H54 (cell line): Measurements from ENCODE around the gene MAP1LC3B2.

Experiments used
- DNase-seq: peaks from one replicate; pipeline ENCODE4 v3.0.0; 2011; ENCODE audit warnings: low spot score, mixed read lengths; ENCODE audit not compliant: insufficient read length
- FAIRE-seq: peaks from 3 replicates; lab custom pipeline; 2011; peaks lifted over from hg19 to GRCh38; lab: Jason Lieb, UNC
- POLR2A ChIP-seq: IDR thresholded peaks from 2 replicates; pipeline ENCODE4 v1.6.1; 2011; ENCODE audit warnings: low read depth, mild to moderate bottlenecking, low read length

Gene MAP1LC3B2

DNA sequence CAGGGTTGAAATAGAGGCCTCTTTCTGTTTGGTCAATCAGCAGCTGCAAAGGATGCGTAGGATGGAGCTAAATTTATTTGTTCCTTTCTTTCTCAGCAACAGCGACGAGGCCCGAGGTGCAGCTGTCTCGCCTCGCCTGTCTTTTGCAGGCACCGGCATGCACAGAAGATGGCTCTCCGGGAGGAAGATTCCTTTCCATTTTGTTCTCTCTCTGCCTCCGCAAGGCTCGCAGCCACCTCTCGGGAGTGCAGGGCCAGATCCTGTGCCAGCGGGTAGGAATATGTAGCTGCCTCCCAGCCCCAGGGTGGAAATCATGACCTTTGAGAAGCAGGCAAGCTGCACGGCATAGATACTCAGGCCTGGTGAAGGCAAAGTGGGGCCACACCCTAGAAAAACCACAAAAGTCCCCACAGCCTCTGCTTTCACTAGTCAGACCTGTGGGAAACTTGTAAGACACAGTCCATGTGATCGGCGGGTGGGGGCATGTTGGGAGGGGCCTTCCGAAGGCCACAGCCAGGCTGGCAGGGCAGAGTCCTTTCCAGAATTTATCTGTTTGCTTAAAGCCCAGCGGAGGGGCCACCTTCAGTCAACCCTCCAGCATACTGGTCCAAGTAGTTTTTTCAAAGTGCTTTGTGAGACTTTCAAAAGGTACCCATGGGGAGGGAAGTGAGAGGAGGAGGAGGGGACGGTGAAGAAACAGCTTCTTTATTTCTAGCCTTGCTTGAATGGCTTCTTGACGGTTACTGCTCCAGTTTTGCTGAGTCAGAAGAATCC, at the start of gene MAP1LC3B2:
Gene MAP1LC3B2 (plus strand): TSS at position 220 of the 774 bp plus-strand sequence. CDS start 16,562 bp downstream, outside the sequence.
- peak; percentile 90 for FAIRE-seq
- DNase-seq, result peak; percentile 83
- TF ChIP-seq POLR2A, result no peak

- DNase-seq (no peak), FAIRE-seq (no peak)
- no peak for TF ChIP-seq POLR2A
Measured at GRCh38 chr12:116513944-116514343, 45.2 kb upstream of the MAP1LC3B2 start.

- FAIRE-seq (no peak), DNase-seq (no peak)
- TF ChIP-seq POLR2A, result no peak
Measured at GRCh38 chr12:116515684-116516083, 43.5 kb upstream of the MAP1LC3B2 start.

DNA sequence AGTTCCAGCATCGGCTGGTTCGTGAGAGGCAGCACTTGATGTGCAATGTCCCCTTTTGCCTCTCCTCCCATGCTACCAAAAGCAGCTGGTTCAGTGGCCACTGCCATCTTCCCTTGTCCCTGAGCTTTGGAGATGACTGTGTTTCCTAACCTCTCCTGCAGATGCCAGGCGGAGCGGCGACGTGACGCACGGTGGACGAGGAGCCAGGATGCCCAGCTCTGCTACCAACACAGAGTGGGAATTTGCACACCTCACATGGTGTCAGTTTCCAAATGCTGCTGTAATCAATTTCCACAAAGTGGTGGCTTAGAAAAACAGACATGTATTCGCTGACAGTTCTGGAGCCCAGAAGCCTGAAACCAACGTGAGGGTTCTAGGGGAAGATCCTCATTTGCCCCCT, 42.5 kb upstream of the MAP1LC3B2 start:
- DNase-seq, result no peak
- TF ChIP-seq POLR2A, result no peak
- FAIRE-seq, result no peak

GRCh38 chr12:116517431-116518045, 41.6 kb upstream of the MAP1LC3B2 start:
- DNase-seq, result no peak
- no peak for TF ChIP-seq POLR2A
- no peak for FAIRE-seq

DNA sequence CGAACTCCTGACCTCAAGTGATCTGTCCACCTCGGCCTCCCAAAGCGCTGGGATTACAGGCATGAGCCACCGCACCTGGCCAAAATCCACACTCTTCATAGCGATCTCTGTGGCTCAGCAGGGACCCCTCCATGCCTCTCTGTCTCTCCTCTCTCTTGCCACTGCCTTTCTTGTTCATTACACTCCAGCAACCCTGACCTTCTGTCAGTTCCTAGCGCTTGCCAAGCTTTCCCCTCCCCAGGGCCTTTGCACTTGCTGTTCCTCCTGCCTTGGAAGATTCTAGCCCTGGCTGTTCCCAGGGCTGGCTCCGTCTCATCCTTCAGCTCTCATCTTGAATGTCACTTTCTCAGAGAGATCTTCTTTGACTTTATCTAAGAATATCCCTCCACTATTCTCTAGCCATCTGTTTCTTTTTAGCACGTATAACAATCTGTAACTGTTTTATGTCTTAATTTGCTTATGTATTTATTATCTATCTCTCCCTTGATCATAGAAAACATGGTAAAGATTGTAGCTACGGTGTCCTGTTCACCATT, 38.9 kb upstream of the MAP1LC3B2 start:
- TF ChIP-seq POLR2A, result no peak
- FAIRE-seq (no peak), DNase-seq (no peak)

GRCh38 chr12:116520801-116521471, 38.2 kb upstream of the MAP1LC3B2 start:
- no peak for FAIRE-seq
- no peak for DNase-seq
- 0 out of 2 replicates have a peak, but pooled peaks have one; percentile 15 for TF ChIP-seq POLR2A

DNA sequence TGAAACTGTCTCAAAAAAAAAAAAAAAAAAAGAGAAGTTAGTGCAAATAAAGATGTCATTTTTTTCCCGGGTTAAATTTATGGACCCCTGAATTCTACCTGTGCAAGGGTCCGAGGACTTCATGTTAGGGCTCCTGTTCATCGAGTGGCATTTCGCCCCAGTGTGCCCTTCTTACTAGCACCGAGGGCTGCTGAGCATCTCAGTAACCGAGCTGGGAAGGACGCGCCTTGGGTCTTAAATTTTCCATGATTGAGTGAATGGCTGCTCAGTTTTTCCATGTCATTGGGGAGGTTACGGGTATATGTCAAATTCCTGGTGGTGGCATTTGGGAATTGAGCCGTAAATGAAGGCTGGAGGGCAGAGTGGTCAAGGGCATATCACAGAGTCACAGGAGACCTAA, 34.9 kb upstream of the MAP1LC3B2 start:
- no peak for FAIRE-seq
- no peak for TF ChIP-seq POLR2A
- no peak for DNase-seq

DNA sequence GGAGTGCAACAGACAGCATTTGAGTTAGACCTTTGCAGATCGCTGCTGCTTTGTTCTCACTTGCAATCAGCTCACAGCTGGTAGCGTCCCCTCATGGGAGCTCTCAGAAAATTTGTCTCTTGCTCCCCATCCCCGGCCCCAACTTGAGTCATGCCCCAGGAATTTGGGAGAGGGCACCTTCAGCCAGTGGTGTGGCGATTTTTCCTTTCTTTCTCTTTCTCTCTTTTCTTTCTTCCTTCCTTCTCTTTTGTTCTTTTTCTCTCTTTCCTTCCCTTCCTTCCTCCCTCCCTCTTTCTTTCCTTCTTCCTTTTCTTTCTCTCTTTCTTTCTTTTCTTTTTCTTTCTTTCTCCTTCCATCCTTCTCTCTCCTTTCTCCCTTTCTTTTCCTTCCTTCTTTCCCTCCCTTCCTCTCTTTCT, 34.2 kb upstream of the MAP1LC3B2 start:
- TF ChIP-seq POLR2A, result no peak
- FAIRE-seq, result no peak
- no peak for DNase-seq

DNA sequence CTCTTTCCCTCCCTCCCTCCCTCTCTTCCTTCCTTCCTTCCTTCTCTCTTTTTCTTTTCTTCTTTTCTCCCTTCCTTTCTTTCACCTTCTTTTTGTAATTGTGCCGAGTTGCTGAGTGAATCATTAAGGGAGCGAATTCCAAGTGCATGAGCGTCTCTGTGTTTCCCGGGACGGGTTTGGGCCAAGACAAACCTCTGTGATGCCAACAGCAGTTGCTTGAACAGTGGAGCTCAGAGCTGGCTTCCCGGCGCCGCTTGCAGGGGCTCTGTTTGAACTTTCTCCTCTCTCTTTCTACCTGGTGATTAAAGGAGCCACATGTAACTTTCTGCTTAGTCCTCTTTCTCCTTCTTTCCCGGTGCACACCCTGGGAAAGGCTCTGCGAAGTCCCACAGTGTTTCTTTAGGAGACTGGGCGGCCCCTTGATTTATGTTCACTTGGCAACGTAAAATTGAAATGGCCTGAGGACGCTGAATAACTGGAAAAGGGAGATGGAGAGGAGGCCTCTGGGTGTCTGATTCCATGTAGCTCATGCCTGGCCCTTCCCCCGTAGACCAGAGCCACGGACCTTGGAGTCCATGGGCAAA, 33.7 kb upstream of the MAP1LC3B2 start:
- DNase-seq (no peak), FAIRE-seq (peak; percentile 61)
- no peak for TF ChIP-seq POLR2A

- TF ChIP-seq POLR2A, result no peak
- FAIRE-seq (no peak), DNase-seq (no peak)
Measured at GRCh38 chr12:116528065-116528464, 31.1 kb upstream of the MAP1LC3B2 start.

DNA sequence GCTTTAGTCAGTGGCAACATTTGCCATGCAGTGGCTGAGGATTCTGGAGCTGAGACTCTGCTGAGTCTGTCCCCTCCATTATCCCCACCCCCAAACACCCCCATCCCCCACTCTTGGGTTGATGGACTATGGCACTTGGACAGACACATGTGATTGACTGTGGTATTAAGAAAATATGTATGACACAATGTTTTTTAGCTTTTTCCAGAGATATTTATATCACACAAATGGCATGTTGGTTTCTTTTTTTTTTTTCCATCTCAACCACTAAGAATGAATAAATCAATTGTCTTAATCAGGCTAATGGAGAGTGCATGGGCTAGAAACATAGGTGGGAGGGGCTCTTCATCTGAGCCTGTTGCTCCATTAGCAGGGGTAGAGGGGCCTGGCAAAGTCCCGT, 30.7 kb upstream of the MAP1LC3B2 start:
- DNase-seq (no peak), FAIRE-seq (no peak)
- TF ChIP-seq POLR2A, result no peak

GRCh38 chr12:116529048-116529447, 30.1 kb upstream of the MAP1LC3B2 start:
- DNase-seq (no peak), FAIRE-seq (no peak)
- TF ChIP-seq POLR2A, result no peak
